ENCODE measurements around the gene ZSCAN20. TPM values are rescaled to one million over a fixed set of nuclear protein-coding genes. Genes with fewer than 3 reads are reported as not detected.

The ZSCAN20 gene
- total RNA-seq, 3 donors from 2014 or later (not counting 1 experiment from before 2014, with no cell fraction given) = 0.49 to 1.5 (median 1.0) TPM

- H3K27me3 ChIP-seq (ENCODE audit: control insufficient read depth, insufficient read depth, low read length) = peaks cover 6% of the 10 kb centered on the region
- peaks cover 10% of the 10 kb centered on the region for H3K4me1 ChIP-seq (ENCODE audit: control insufficient read depth, insufficient read depth, low read length)
- no peaks in the 10 kb centered on the region for H3K9me3 ChIP-seq (ENCODE audit: control insufficient read depth, insufficient read depth, low read length)
- Mint-ChIP-seq H3K4me3 (no peak overlapping the region), H3K27ac (no peak overlapping the region), H3K27me3 (ENCODE audit: low read depth in 2 of 2) (no peaks in the 10 kb centered on the region), H3K4me1 (no peaks in the 10 kb centered on the region), H3K9me3 (no peaks in the 10 kb centered on the region), H3K36me3 (no peaks in the 10 kb centered on the region)
- intact Hi-C loops (cut with micrococcal nuclease) = no loop called here
- no peak overlapping the region for H3K27ac ChIP-seq (ENCODE audit: low read length)
- DNase-seq (no peak), ATAC-seq (no peak)
- 92% methylated on average over 1 of the region's 1 CpG for WGBS (ENCODE audit: insufficient coverage)
- H3K4me3 ChIP-seq (ENCODE audit: low read length) = no peak overlapping the region
- TF ChIP-seq, protein P1, sequence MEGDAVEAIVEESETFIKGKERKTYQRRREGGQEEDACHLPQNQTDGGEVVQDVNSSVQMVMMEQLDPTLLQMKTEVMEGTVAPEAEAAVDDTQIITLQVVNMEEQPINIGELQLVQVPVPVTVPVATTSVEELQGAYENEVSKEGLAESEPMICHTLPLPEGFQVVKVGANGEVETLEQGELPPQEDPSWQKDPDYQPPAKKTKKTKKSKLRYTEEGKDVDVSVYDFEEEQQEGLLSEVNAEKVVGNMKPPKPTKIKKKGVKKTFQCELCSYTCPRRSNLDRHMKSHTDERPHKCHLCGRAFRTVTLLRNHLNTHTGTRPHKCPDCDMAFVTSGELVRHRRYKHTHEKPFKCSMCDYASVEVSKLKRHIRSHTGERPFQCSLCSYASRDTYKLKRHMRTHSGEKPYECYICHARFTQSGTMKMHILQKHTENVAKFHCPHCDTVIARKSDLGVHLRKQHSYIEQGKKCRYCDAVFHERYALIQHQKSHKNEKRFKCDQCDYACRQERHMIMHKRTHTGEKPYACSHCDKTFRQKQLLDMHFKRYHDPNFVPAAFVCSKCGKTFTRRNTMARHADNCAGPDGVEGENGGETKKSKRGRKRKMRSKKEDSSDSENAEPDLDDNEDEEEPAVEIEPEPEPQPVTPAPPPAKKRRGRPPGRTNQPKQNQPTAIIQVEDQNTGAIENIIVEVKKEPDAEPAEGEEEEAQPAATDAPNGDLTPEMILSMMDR (IDR thresholded peaks at IDR 0.05) = no peak
- no peaks in the 10 kb centered on the region for H3K36me3 ChIP-seq (ENCODE audit: control insufficient read depth, insufficient read depth, low read length)
Observed at GRCh38 chr1:33434363-33434750, 38.1 kb upstream of the ZSCAN20 start.

DNA sequence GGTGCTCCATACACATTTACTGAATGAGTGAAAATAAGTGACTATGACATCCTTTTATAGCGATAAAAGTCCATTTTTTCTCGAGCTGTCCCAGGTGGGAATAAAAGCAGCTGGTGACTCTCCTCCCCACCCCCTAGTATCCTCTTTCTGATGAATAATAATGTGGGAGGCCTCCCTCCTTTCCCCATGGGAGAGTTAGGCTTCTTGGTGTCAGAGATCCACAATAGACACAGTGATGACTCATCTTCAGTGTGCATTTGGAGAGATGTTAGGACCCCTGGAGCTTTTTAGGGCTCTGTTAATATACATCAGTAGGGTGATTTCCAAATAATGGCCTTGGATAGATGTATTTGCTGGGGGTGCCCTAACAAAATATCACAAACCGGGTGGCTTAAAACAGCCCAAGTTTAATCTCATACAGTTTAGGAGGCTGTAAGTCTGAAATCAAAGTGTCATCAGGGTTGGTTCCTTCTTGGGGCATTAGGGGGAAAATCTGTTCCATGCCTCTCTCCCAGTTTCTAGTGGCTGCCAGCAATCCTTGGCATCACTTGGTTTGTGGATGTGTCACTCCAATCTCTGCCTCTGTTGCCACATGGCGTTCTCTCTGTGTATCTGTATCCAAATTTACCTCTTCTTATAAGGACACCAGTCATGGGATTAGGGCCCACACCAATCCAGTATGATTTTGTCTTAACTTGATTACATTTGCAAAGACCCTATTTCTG, 37.2 kb upstream of the ZSCAN20 start:
- ATAC-seq (no peak), DNase-seq (no peak)
- 86% methylated on average over 2 of the region's 4 CpGs for WGBS (ENCODE audit: insufficient coverage)
- H3K27ac ChIP-seq (ENCODE audit: low read length) = no peak overlapping the region
- Mint-ChIP-seq H3K9me3 (no peaks in the 10 kb centered on the region), H3K36me3 (no peaks in the 10 kb centered on the region), H3K4me3 (no peak overlapping the region), H3K4me1 (no peaks in the 10 kb centered on the region), H3K27ac (no peak overlapping the region), H3K27me3 (ENCODE audit: low read depth in 2 of 2) (peaks cover 0 to 5% of the 10 kb centered on the region in 2 donors)
- TF ChIP-seq, protein P1 (IDR thresholded peaks at IDR 0.05) = no peak
- H3K4me1 ChIP-seq (ENCODE audit: control insufficient read depth, insufficient read depth, low read length) = peaks cover 5% of the 10 kb centered on the region
- intact Hi-C loops (cut with micrococcal nuclease) = no loop called here
- H3K9me3 ChIP-seq (ENCODE audit: control insufficient read depth, insufficient read depth, low read length) = no peaks in the 10 kb centered on the region
- H3K27me3 ChIP-seq (ENCODE audit: control insufficient read depth, insufficient read depth, low read length) = no peaks in the 10 kb centered on the region
- H3K36me3 ChIP-seq (ENCODE audit: control insufficient read depth, insufficient read depth, low read length) = no peaks in the 10 kb centered on the region
- H3K4me3 ChIP-seq (ENCODE audit: low read length) = no peak overlapping the region

DNA sequence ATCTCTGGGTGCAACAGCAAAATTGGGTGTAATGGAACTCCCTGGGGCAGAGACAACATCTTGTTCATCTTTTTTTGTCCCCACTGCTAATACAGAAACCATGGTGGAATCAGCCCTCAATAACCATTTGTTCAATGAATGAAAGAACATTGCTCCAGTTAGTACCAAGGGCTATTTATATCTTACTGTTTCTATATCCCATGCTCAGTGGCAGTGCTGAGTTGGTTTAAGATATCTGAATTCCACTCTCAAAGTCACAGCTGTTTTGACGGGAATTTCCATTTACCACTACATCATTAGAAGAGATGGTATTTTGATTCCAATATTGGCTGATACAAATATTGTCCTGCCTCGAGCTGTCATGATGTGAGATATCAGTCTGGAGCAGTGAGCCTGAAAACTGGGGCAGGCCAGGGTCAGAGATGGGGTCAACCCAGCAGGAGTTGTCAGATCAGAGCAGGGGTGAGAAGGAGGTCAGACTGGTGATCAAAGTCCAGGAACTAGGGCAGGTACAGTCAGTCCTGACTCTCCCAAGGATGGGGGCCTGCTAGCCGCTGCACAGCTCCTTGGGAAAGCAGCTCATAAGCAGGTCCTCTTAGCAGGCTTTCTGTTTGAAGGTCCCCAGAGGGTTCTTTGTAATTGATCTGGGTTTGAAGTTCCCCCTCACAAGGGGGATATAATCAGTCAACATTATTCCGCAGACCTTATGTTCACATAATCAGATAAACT, 35.7 kb upstream of the ZSCAN20 start:
- Histone ChIP-seq H3K36me3 (ENCODE audit: control insufficient read depth, insufficient read depth, low read length) (no peaks in the 10 kb centered on the region), H3K4me3 (ENCODE audit: low read length) (no peak overlapping the region), H3K27ac (ENCODE audit: low read length) (no peak overlapping the region), H3K9me3 (ENCODE audit: control insufficient read depth, insufficient read depth, low read length) (no peaks in the 10 kb centered on the region), H3K4me1 (ENCODE audit: control insufficient read depth, insufficient read depth, low read length) (no peaks in the 10 kb centered on the region), H3K27me3 (ENCODE audit: control insufficient read depth, insufficient read depth, low read length) (no peaks in the 10 kb centered on the region)
- Mint-ChIP-seq H3K27me3 (ENCODE audit: low read depth in 2 of 2) (peaks cover 13 to 14% of the 10 kb centered on the region in 2 donors), H3K36me3 (no peaks in the 10 kb centered on the region), H3K4me3 (no peak overlapping the region), H3K27ac (no peak overlapping the region), H3K4me1 (no peaks in the 10 kb centered on the region), H3K9me3 (no peaks in the 10 kb centered on the region)
- 73% methylated on average over 3 of the region's 4 CpGs for WGBS (ENCODE audit: insufficient coverage)
- TF ChIP-seq, protein P1 (IDR thresholded peaks at IDR 0.05) = no peak
- DNase-seq (no peak), ATAC-seq (no peak)
- intact Hi-C loops (cut with micrococcal nuclease) = no loop called here
